GM12891 (cell line): ENCODE measurements around the gene LGI1.

Experiments
- DNase-seq: peaks from one replicate; pipeline ENCODE4 v3.0.0; 2011; ENCODE audit warnings: low spot score; ENCODE audit not compliant: insufficient read length
- FAIRE-seq: peaks from 2 replicates; lab custom pipeline; 2011; peaks lifted over from hg19 to GRCh38; lab: Jason Lieb, UNC
- PAX5 ChIP-seq: IDR thresholded peaks from 2 replicates; pipeline ENCODE4 v1.6.1; 2011; ENCODE audit warnings: low read length, moderate library complexity, mild to moderate bottlenecking; ENCODE audit not compliant: insufficient read depth, severe bottlenecking
- POLR2A ChIP-seq: IDR thresholded peaks from 2 replicates; pipeline ENCODE4 v1.6.1; 2011; ENCODE audit warnings: low read depth, low read length, control low read depth
- POLR2AphosphoS5 ChIP-seq: IDR thresholded peaks from 2 replicates; pipeline ENCODE4 v1.6.1; 2011; ENCODE audit warnings: low read depth, low read length, control low read depth
- POU2F2 ChIP-seq: IDR thresholded peaks from 2 replicates; pipeline ENCODE4 v1.6.1; 2011; ENCODE audit warnings: low read depth, mild to moderate bottlenecking, control low read depth, low read length, moderate library complexity
- SPI1 ChIP-seq: IDR thresholded peaks from 2 replicates; pipeline ENCODE4 v1.6.1; 2011; ENCODE audit warnings: low read depth, low read length, control low read depth
- TAF1 ChIP-seq: IDR thresholded peaks from 2 replicates; pipeline ENCODE4 v1.6.1; 2011; ENCODE audit warnings: low read depth, low read length, control low read depth

Gene LGI1

DNA sequence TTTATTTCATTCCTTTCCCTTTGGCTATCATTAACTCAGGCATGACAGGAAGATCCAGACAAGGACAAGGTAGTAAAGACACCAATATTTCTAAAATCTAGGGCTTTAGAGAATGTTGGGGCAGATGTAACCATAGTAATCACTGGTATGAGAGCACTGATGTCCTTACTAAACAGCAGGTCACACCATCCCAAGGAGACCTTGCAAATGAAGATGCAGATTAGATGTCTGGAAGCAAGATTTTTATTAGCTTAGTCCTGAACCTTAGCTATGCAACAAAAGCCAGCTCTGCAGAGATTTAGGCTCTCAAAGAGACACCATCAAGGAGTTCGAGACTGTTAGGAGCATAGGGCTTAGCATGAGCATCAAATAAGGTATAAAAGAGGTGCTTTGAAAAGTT lies 31.7 kb upstream of the LGI1 start:
- FAIRE-seq, result no peak
- TF ChIP-seq PAX5, result no peak
- no peak for TF ChIP-seq POLR2A
- TF ChIP-seq TAF1, result no peak
- TF ChIP-seq POU2F2, result no peak
- TF ChIP-seq SPI1, result no peak
- no peak for TF ChIP-seq POLR2AphosphoS5
- DNase-seq, result no peak

DNA sequence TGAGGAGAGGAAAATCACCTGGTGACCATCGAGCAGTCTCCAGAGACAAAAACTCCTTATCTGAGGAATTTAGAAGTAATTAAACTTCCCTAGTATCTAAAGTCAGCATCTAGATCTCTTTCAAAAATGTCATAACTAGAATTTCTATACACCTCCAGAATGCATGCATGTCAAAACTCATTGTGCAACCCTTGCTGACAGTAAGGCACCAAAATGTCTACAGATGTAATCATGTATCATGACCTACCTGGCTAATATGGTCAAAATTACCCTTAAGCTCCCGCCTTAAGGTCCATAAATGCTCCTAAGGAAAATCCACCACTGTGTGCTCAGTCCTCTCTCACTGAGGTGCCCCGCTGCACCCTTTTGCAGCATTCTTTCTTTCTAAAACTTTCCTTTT lies 16.4 kb upstream of the LGI1 start:
- no peak for FAIRE-seq
- TF ChIP-seq PAX5 (no peak), TAF1 (no peak), POLR2AphosphoS5 (no peak), POU2F2 (no peak), SPI1 (no peak), POLR2A (no peak)
- no peak for DNase-seq

DNA sequence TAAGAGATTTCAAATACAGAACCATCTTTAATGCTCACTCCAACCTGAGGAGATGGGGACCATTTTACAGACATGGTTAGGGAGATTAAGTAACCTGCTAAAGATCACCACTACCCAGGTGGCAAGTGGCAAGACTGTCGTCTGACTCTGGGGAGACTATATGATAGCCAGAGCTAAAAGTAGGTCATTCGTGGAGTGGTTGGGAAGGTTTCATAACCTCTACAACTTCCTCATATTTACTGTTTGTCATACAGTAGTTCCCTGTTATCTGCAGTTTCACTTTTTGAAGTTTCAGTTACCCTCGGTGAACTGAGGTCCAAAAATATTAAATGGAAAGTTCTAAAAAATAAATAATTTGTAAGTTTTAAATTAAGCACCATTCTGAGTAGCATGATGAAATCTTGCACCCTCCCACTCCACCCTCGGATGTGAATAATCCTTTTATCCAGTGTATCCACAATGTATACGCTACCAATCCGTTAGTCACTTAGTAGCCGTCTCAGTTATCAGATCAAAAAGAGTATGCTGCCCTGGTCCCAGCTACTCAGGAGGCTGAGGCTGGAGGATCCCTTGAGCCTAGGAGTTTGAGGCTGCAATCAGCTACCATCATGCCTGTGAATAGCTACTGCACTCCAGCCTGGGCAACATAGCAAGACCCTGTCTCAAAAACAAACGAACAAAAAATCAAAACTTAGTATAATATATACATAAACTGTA lies 14.9 kb upstream of the LGI1 start:
- no peak for TF ChIP-seq POU2F2
- TF ChIP-seq PAX5, result no peak
- no peak for TF ChIP-seq TAF1
- no peak for TF ChIP-seq POLR2AphosphoS5
- peak; percentile 35; the same call in 1 of the 2 replicates for TF ChIP-seq SPI1
- no peak for TF ChIP-seq POLR2A
- peak; percentile 89 for FAIRE-seq
- no peak for DNase-seq

DNA sequence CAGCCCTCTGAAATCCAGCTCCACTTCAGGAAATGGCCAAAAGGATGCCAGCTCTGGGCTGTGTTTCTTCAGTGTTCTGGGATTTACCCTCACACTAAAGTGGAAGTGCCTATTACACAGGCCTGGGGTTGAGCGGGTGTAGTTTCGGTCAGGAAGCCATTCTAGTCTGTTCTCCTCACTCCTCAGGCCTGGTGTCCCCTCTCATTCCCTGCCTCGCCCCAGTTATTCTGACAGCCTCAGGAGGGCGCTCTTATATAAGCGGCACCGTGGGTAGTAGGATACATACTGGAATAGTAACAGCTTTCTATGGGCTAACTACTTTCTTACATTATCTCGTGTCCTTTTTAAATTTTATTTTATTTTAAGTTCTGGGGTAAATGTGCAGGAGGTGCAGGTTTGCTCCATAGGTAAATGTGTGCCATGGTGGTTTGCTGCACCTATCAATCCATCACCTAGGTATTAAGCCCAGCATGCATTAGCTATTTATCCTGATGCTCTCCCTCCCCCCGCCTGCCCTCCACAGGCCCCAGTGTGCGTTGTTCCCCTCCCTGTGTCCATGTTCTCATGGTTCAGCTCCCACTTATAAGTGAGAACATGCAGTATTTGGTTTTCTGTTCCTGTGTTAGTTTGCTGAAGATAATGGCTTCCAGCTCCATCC lies 12.2 kb upstream of the LGI1 start:
- DNase-seq (no peak), FAIRE-seq (no peak)
- TF ChIP-seq POLR2AphosphoS5, result no peak
- TF ChIP-seq POLR2A, result no peak
- no peak for TF ChIP-seq POU2F2
- no peak for TF ChIP-seq TAF1

DNA sequence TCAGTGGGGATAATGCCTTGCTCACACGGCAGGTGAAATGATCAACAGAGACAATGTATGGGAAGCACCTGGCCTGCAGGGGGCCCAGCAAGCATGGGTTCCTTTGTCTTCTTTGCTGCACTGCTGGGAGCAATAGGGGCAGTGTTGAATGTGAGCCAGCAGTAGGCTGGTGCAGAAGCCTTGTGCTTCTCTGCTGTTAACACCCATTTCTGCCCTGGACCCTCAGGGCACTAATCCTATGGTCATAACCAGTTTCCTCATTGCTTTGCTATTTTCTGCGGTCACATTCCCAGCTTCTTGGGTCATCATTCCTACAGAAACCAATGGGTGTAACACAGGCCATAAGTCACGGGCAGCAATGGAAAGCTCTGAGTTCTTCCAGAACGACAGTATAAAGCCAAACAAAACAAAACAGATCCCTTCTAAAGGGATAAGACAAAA lies 10.9 kb upstream of the LGI1 start:
- no peak for DNase-seq
- no peak for FAIRE-seq
- TF ChIP-seq TAF1, result no peak
- no peak for TF ChIP-seq POLR2AphosphoS5
- TF ChIP-seq PAX5, result no peak
- TF ChIP-seq POU2F2, result no peak
- TF ChIP-seq POLR2A, result no peak
- no peak for TF ChIP-seq SPI1

DNA sequence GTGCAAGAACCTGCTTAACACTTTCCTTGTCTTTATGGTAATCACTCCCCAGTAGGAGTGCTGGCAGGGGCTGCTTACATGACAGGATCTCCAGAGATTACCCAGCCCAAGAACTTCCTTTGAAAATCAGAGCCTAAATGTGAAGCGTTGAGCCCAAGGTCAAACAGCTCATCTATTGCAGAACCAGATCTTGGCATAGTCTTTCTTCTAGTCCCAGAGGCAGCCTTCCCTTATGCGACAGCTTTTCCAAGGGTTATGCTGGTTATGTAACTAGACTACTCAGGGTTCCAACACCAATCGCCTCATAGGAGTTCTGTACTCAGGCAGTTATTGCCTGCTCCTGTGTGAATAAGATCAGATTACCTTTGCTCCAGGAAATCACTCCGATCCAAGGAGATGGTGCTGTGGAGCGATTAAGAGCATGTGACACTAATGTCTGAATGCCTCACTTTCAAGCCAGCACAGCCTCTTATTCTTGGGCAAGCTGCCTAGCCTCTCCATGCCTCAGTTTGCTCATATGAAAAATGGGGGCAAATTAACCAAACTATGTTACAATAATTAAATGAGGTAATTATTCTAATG lies 8.4 kb upstream of the LGI1 start:
- FAIRE-seq, result no peak
- DNase-seq, result no peak
- TF ChIP-seq SPI1 (no peak), PAX5 (no peak), POLR2A (no peak)

DNA sequence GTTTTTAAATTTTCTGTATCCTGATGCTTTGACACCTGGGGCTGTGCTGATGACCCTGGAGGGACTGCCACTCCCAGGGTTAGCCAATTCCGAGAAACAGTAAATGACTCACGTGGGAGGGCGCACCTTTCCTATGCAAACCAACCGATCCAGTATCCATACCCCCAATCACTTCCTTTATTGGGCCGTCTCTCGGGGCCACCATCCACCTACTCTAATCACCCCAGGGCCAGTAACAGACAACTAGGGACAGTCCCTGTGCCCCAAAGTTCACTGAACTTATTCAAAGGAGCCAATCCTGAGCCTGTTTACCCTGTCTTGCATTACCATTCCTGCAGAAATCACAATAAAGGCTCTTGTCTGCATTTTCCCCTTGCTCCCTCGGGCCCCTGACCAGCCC lies 6.6 kb upstream of the LGI1 start:
- no peak for TF ChIP-seq PAX5
- DNase-seq (no peak), FAIRE-seq (no peak)

DNA sequence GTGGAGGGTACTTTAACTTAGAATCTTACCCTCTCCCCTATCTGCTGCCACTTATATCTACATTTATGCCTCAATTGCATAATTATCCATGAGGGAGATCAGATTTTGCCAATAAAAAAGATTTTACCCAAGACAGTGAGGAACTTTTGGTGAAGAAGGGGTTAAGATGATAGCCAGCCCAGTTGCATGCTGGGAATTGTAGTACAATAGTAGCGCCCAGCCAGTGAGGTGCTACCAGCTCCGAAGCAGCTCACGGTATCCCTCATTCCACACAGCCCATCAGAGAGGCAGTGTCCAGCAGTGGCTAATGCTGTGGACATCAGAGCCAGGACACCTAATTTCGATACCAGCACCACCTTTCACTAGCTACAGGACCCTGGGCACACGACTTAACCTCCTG lies 5.9 kb upstream of the LGI1 start:
- FAIRE-seq, result peak; percentile 33
- no peak for DNase-seq
- TF ChIP-seq SPI1 (no peak), POLR2A (no peak), POLR2AphosphoS5 (no peak), PAX5 (no peak), POU2F2 (no peak), TAF1 (no peak)

DNA sequence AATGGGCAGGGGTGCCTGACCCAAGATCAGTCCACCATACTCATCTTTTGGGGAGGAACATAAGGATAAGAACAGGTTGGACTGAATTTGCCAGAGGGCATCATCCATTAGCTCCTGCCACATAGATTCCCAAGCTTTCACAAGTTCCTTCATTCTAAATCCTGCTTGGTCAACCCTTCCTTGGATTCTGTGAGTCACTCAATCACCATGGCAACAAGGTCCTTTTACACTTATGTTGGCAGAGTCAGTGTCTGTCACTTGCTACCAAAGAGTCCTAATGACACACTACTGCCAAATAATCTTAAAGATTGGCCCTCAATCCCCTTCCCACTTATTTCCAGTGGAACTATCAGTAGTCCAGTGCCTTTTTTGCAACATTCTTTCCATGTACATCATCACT lies 5.0 kb upstream of the LGI1 start:
- no peak for DNase-seq
- FAIRE-seq, result no peak
- TF ChIP-seq SPI1 (no peak), TAF1 (no peak), POLR2AphosphoS5 (no peak), POLR2A (no peak), POU2F2 (no peak), PAX5 (no peak)

DNA sequence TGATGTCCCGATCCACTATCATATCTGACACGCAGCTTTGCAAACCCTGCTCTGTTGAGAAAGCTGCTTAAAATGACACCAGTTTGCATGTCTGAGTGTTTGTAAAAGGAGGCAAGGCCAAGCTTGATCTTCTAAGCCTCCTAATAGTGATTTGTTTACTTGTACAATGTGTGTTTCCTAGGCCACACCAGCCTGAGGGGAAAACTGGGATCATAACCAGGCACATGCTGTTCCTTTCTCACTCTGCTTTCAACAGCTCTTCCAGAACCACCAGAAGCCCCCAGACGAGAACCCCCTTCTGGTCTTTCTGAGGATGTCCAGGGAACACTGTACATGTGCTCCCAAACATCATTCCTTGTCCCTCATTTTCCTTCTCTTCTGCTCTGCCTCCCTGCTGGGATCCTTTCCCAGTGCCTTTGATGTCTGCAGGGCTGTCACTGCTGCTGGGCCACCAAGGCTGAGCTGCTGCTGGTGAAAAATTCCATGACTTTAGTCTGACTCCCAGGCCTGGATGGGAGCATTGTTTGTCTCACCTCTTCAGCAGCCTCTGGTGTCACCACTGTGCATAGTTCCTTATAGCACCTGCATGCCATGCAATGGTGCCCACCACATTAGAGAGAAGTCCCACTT lies 4.0 kb upstream of the LGI1 start:
- FAIRE-seq (no peak), DNase-seq (no peak)
- TF ChIP-seq POLR2A, result no peak
- no peak for TF ChIP-seq SPI1
- no peak for TF ChIP-seq TAF1
- TF ChIP-seq POU2F2, result no peak
- no peak for TF ChIP-seq PAX5
- TF ChIP-seq POLR2AphosphoS5, result no peak

DNA sequence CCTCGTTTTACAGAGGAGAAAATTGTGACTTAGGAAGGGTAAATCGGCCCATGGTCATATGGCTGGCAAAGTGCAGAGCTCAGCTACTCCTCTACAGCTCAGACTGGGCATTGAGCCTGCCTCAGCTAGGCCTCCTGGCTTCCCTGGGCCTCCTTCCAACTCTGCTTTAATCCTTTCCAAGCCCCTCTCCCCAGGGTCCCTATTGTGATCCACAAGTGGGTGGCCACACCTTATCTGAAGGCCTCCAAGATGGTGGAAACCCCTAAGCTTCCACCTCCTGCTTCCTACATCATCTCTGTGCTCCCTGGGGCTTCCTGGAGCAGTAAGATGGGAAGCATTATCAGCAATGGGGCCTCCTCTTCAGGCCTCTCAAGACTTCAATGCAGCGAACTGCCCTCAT lies 3.0 kb upstream of the LGI1 start:
- TF ChIP-seq POU2F2, result no peak
- TF ChIP-seq SPI1, result no peak
- TF ChIP-seq POLR2AphosphoS5, result no peak
- no peak for TF ChIP-seq POLR2A
- TF ChIP-seq TAF1, result no peak
- TF ChIP-seq PAX5, result no peak
- DNase-seq (no peak), FAIRE-seq (no peak)
